ENCODE results near the gene CCSAP. TPM values are rescaled to one million over a fixed set of nuclear protein-coding genes. Genes with fewer than 3 reads are reported as not detected.

Gene CCSAP
- total RNA-seq, 4 donors from 2014 or later, result 0.44 to 1.1 (median 0.81) TPM

GRCh38 chr1:229298887-229299503 is 43.9 kb downstream of the CCSAP start:
- no peaks in the 10 kb centered on the region for H3K9me3 ChIP-seq
- in situ Hi-C loops (cut with MboI; ENCODE audit: low sequenced_read_pairs in 4 of 4), result no loop called here
- peaks cover 0 to 46% of the 10 kb centered on the region in 2 donors for H3K36me3 ChIP-seq
- intact Hi-C loops (cut with DNase I; ENCODE audit: low total_unique reads), result no loop called here
- no peak for ATAC-seq
- TF ChIP-seq POLR2A (IDR thresholded peaks at IDR 0.05) (no peak), CTCF (IDR thresholded peaks at IDR 0.05 in 4 of 5, conservative IDR thresholded peaks at IDR 0.05 in 1 of 5) (no peak)
- no peaks in the 10 kb centered on the region for H3K27me3 ChIP-seq
- DNase-seq, result no peak
- peaks cover 16 to 19% of the 10 kb centered on the region in 2 donors for H3K4me1 ChIP-seq
- no peak overlapping the region for H3K27ac ChIP-seq
- no peak overlapping the region for H3K4me3 ChIP-seq

GRCh38 chr1:229298420-229298819 is 44.4 kb downstream of the CCSAP start:
- ATAC-seq (no peak), DNase-seq (no peak)
- Histone ChIP-seq H3K27ac (peak overlapping the region in 1 of 4 donors; percentile 15), H3K9me3 (no peaks in the 10 kb centered on the region), H3K36me3 (peaks cover 0 to 42% of the 10 kb centered on the region in 2 donors), H3K27me3 (no peaks in the 10 kb centered on the region), H3K4me3 (no peak overlapping the region), H3K4me1 (peaks cover 16 to 19% of the 10 kb centered on the region in 2 donors)
- no peak for TF ChIP-seq CTCF (IDR thresholded peaks at IDR 0.05 in 4 of 5, conservative IDR thresholded peaks at IDR 0.05 in 1 of 5)
- intact Hi-C loops (cut with DNase I; ENCODE audit: low total_unique reads), result no loop called here
- in situ Hi-C loops (cut with MboI; ENCODE audit: low sequenced_read_pairs in 4 of 4), result no loop called here

DNA sequence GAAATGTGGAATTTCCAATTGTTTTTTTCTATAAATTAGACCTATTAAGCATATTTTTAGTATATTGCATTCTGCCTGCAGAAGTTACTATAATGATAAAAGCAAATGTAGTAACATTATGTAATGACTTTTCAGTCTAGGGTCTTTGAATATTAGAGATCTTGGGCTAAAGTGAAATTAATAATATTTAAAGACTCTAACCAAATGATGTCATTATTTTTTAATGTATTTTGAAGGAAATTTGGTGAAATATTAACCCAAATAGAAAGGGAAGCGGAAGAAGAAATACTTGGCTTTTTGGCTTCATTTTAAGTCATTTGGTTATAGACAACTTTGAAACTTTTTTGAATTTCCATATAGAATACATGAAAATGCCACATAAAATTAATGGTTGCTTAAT is 45.1 kb downstream of the CCSAP start:
- Histone ChIP-seq H3K9me3 (no peaks in the 10 kb centered on the region), H3K4me3 (no peak overlapping the region), H3K27me3 (no peaks in the 10 kb centered on the region), H3K36me3 (peaks cover 0 to 35% of the 10 kb centered on the region in 2 donors), H3K27ac (peak overlapping the region in 1 of 4 donors; percentile 84), H3K4me1 (peaks cover 16 to 19% of the 10 kb centered on the region in 2 donors)
- in situ Hi-C loops (cut with MboI; ENCODE audit: low sequenced_read_pairs in 4 of 4) (no loop called here), intact Hi-C loops (cut with DNase I; ENCODE audit: low total_unique reads) (no loop called here)
- ATAC-seq, result no peak
- DNase-seq, result no peak
- TF ChIP-seq CTCF (IDR thresholded peaks at IDR 0.05 in 4 of 5, conservative IDR thresholded peaks at IDR 0.05 in 1 of 5), result no peak
- TF ChIP-seq POLR2A (IDR thresholded peaks at IDR 0.05), result no peak

- Histone ChIP-seq H3K36me3 (peaks cover 0 to 28% of the 10 kb centered on the region in 2 donors), H3K4me3 (no peak overlapping the region), H3K9me3 (no peaks in the 10 kb centered on the region), H3K27ac (peak overlapping the region; percentile 63 to 84 (median 71)), H3K4me1 (peaks cover 16 to 19% of the 10 kb centered on the region in 2 donors), H3K27me3 (no peaks in the 10 kb centered on the region)
- intact Hi-C loops (cut with DNase I; ENCODE audit: low total_unique reads), result no loop called here
- ATAC-seq (peak; percentile 96 to 98), DNase-seq (peak; percentile 64 to 67)
- in situ Hi-C loops (cut with MboI; ENCODE audit: low sequenced_read_pairs in 4 of 4), result no loop called here
- TF ChIP-seq CTCF (IDR thresholded peaks at IDR 0.05 in 4 of 5, conservative IDR thresholded peaks at IDR 0.05 in 1 of 5) (no peak), POLR2A (IDR thresholded peaks at IDR 0.05) (no peak)
These were observed 46.3 kb downstream of the CCSAP start for GRCh38 chr1:229296541-229296941.

GRCh38 chr1:229295745-229296144 is 47.1 kb downstream of the CCSAP start:
- no peak for DNase-seq
- H3K4me1 ChIP-seq, result peaks cover 16 to 19% of the 10 kb centered on the region in 2 donors
- H3K27me3 ChIP-seq, result no peaks in the 10 kb centered on the region
- in situ Hi-C loops (cut with MboI; ENCODE audit: low sequenced_read_pairs in 4 of 4), result no loop called here
- H3K27ac ChIP-seq, result peak overlapping the region; percentile 63 to 84 (median 71)
- TF ChIP-seq POLR2A (IDR thresholded peaks at IDR 0.05), result no peak
- no peak for TF ChIP-seq CTCF (IDR thresholded peaks at IDR 0.05 in 4 of 5, conservative IDR thresholded peaks at IDR 0.05 in 1 of 5)
- intact Hi-C loops (cut with DNase I; ENCODE audit: low total_unique reads), result no loop called here
- no peak overlapping the region for H3K4me3 ChIP-seq
- H3K36me3 ChIP-seq, result peaks cover 0 to 30% of the 10 kb centered on the region in 2 donors
- no peak for ATAC-seq
- no peaks in the 10 kb centered on the region for H3K9me3 ChIP-seq

All from gastrocnemius medialis (tissue), 4 donors.